GM21381 (cell line): Measurements from ENCODE around the gene DBF4B.
"Not testable (repeated sequence)": the region's sequence is repeated elsewhere in the genome, so short reads cannot be mapped to it uniquely, and the experiment has no call there.

ENCODE experiments used
- ATAC-seq: cut with Tn5 transposase; IDR thresholded peaks from one replicate; pipeline ENCODE4 v1.9.1; 2021; ENCODE audit warnings: mild to moderate bottlenecking, moderate library complexity; ENCODE audit not compliant: unreplicated experiment

Gene DBF4B

DNA sequence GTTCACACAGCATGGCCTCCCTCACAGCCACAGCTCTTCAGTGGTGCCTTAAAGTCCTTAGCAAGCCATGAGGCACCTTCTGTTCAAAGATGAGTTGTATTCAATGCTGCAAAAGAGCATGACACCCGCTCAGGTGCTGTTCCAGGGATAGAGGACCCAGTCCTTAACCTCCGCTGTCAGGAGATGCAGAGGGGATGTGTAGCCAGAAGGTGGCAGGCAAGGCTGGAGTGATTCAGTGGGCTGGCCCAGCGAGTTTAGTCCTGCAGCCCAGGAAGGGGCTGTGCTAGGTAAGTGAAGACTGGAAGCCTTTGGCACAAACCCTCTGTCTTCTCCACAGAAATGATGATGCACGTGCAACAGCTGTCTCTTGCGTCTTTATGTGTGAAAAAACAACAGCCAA lies 25.3 kb downstream of the DBF4B start:
- no peak for ATAC-seq

DNA sequence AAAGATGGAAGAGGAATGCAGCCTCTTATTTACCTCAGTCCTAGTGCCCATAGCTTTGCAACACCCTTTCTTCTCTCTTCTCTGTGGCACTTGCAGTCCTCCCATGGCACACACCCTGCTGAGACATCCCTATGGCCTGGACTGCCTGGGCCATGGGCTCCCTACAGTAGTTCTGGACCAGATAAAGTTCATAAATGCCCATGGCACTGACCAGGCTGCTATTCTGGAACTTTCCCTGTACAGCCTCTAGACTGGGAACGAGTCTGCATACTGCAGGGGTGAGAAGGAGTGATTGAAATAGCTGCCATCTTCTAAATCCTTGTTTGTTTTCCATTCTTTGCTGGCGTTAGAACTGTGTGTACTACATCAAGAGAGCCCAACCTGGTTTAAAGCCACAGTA lies 25.8 kb downstream of the DBF4B start:
- ATAC-seq: no peak

DNA sequence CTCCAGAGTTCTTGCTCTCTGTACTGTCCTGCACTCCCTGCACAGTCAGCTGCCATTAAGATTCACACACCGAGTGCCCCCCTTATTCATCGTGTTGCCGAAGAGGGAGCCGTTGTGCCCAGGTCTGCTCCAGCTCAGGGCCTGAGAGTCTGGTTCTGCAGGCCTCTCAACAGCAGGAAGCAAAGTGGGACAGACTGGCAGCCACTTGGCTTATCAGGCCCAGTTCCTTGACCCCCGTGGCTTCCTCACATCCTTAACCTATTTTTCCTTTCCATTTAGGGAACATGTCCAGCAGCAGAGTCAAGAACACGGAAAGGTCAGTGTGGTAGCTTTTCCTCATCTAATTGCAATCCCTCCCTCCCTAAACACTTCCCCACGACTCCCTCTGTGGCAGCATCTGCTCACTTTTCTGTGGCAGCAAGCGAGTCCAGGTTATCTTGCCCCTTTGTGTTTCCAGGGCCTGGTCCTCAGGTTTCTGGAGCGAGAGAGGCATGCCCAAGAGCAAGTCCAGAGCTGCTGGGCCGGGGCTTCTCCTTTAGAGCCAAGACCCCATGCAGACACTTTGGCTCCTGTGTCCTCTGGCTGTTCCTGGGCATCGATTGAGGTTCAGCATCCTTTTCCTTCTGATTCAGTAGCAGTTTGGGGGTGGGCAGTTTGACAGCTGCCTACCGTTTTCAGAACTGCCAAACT lies 28.2 kb downstream of the DBF4B start:
- ATAC-seq: no peak

GRCh38 chr17:44738214-44738906 lies 29.9 kb downstream of the DBF4B start:
- ATAC-seq: no peak

DNA sequence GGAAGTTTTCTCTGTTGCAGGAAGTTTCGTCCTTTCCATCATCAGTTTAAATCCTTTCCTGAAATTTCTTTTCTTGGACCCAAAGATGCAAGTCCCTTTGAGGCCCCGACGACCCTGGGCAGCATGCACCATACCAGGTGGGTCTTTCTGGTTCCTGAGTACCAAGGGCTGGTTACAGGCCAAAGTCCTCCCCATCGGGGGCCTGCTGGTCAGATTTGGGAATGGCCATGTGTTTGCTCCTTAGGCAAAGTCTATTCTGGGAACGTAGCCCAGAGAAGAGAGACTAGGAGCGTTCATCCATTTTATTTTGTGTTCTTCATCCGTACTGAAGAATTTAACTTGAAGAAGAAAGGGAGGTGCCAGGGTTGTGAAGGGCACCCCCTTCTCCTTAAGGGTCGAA lies 32.9 kb downstream of the DBF4B start:
- no peak for ATAC-seq

DNA sequence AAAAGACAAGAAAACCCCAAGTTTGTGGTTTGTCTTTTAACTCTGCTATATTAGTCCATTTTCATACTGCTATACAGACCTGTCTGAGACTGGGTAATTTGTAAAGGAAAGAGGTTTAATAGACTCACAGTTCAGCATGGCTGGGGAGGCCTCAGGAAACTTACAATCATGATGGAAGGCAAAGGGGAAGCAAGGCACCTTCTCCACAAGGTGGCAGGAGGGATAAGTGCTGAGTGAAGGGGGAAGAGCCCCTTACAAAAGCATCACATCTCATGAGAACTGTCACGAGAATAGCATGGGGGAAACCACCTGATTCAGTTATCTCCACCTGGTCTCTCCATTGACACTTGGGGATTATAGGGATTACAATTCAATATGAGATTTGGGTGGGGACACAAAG lies 36.8 kb downstream of the DBF4B start:
- ATAC-seq: no peak

DNA sequence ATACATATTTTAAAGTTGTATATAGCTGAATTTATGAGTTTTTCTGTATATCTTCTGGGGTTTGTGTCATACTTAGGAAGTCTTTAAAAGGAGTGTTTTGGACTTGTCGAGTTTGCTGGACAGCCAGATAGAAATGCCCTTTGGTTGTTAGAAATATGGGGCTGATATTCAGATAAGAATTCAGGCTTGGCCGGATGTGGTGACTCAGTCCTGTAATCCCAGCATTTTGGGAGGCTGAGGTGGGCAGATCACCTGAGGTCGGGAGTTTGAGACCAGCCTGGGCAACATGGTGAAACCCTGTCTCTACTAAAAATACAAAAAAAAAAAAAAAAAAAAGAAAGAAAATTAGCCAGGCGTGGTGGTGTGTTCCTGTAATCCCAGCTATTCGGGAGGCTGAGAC lies 37.3 kb downstream of the DBF4B start:
- ATAC-seq: not testable (repeated sequence)

DNA sequence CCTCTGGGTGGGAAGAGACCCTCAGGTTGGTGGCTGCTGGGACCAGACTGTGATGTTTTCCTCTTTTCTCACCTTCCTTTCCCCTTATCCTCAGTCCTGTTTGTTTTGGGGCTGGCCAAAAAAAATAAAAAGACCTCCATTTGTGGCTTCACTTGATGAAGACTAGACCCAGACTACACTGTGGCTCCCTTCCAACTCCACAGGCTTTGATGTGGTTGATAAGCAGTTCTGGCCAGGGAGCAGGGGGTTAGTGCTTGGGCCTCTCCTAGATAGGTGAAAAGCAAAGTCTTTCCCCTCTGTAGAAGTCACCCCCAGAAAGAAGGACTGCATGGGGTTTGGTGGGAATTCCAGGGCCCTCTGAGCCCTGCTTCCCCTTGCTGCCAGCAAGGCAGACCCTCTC lies 39.1 kb downstream of the DBF4B start:
- ATAC-seq: no peak

DNA sequence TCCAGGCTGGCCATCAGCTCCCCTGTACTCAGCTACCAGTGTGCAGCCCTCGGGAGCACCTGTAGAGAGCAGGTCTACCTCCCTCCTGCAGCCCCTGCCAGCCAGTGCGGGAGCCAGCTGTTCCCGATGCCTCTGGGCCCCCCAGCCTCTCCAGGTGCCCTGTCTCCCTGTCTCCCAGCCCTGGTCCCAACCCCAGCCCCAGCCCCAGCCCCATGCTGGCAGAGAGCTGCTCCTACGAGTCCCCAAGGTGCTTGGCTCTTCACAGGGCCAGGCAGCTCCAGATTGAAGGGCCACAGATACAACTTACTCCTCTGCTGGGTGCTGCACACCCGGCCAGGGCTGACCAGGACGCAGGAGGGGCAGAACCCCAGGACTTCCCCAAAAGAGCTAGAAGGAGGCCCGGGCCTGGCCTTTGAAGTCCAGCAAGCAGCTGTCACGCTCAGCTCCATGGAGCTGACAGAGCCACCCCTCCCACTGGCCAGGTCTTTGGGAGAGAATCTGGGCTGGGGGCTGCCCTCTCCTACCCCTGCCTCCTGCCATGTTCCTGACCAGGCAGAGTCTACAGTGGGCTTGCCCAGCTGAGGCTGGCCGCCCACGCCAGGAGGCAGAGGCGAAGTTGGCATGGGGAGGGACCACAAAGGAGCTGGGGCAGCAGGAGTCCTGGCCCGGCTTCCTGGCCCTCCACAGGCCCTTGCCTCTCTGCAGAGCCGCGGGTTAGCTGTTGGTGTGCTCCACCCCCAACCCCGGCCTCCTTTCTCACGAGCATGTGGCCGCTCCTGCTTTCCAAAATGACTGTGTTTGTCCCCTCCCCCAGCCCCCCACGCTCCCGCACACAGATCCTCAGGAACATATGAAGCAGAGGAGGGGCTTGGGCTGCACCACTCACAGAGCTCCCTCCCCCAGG lies 40.9 kb downstream of the DBF4B start:
- no peak for ATAC-seq

DNA sequence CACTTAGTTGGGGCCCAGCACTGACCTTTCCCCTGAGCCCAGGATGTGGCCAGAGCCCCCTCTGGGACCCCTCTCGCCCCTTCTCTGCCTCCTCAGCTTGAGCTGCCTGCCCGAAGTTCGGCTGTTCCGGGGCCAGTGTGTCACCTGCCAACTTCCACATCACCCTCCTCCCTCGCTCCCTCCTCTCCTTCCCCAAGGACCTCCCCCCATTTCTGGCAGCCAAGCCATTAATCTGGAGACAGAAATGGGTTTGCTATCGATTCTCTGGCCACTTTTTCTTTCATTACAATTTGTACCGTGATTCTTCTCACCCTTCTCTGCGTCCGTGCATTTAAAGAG lies 41.5 kb downstream of the DBF4B start:
- ATAC-seq: no peak

DNA sequence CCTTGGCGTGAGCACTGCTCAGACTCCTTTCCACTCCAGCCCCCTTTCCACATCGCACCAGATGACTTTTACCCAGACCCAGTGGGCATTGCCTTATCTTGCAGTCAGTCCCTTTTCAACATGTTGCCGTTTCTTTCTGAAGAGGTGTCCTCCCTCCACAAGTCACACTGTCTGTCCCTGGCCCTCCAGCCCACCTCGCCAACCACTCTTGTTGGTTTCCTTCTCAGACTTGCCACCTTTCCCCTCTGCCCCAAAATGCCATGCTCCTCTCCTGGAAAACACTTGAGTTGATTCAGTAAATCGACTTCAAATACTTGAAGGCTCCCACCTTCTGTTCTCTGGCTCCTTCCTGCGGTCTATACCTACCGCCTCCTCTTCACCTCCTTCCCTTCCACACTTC lies 42.9 kb downstream of the DBF4B start:
- ATAC-seq: no peak

- ATAC-seq: no peak
Observed at GRCh38 chr17:44751806-44752205, 43.3 kb downstream of the DBF4B start.

GRCh38 chr17:44752953-44753861 lies 44.7 kb downstream of the DBF4B start:
- ATAC-seq: no peak

- ATAC-seq: no peak
Observed at GRCh38 chr17:44754276-44754675, 45.8 kb downstream of the DBF4B start.

DNA sequence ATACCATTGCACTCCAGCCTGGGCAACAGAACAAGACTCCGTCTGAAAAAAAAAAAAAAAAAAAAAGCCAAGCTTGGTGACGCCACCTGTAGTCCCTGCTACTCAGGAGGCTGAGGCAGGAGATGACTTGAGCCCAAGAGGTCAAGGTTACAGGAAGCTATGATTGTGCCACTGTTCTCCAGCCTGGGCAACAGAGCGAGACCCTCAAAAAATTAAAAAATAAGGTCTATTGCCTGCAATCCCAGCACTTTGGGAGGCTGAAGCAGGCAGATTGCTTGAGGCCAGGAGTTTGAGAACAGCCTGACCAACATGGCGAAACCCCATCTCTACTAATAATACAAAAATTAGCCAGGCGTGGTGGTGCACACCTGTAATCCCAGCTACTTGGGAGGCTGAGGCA lies 46.7 kb downstream of the DBF4B start:
- not testable (repeated sequence) for ATAC-seq

GRCh38 chr17:44757045-44757917 lies 48.8 kb downstream of the DBF4B start:
- ATAC-seq: no peak

GRCh38 chr17:44757918-44758413 lies 49.5 kb downstream of the DBF4B start:
- ATAC-seq: no peak

DNA sequence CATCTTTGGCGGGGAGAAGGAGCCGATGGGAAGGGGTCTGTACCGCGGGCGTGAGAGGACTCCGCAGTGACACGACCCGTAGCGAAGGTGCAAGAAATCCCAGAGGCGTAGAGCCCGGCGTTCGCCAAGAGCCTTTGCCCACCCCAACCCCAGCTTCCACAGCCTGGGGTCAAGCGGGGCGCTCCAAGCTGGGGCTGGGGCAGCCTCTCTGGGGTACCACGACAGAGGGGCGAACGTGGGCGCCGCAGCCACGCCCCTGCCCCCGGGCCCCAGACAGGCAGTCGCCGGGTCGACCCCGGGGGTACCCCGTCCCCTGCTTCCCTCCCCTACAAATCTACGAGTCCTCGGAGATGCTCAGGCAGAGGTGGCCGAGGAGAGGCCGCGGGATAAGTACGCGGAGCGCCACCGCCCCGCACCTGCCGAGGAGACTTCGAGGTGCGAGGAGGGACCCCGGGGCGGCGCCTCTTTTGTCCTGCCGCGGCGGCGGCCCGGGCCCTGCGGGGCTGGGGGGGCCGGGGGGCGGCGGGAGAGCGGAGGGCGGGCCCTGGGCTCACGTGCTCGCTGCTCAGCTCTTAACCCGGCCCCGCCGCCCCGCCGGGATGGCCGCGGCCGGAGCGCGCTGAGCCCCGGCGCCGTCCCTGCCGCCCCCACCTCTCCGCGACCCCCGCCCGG lies 50.1 kb downstream of the DBF4B start, which contains the start of gene ADAM11:
Gene ADAM11 (plus strand): TSS at position 575 of the 672 bp plus-strand sequence. CDS start 212 bp downstream, outside the sequence.
- ATAC-seq: no peak
